ENCODE data around the gene OR8I2.
"Not testable (repeated sequence)": the region's sequence is repeated elsewhere in the genome, so short reads cannot be mapped to it uniquely, and the experiment has no call there.

The OR8I2 gene

GRCh38 chr11:56093008-56093407, at the start of gene OR8I2:
Gene OR8I2, plus strand, starts transcription at chr11:56093308. Its CDS starts 0 bp downstream, at chr11:56093308.
- no peak for DNase-seq

- no peak for DNase-seq
Observed at GRCh38 chr11:56045538-56045937, 47.6 kb upstream of the OR8I2 start.

- DNase-seq: no peak
Observed at GRCh38 chr11:56048480-56048879, 44.6 kb upstream of the OR8I2 start.

GRCh38 chr11:56049487-56049886, 43.6 kb upstream of the OR8I2 start:
- no peak for DNase-seq

- not testable (repeated sequence) for DNase-seq
Observed at GRCh38 chr11:56056366-56056765, 36.7 kb upstream of the OR8I2 start.

GRCh38 chr11:56057661-56058237, 35.4 kb upstream of the OR8I2 start:
- DNase-seq: not testable (repeated sequence)

- not testable (repeated sequence) for DNase-seq
Observed at GRCh38 chr11:56058260-56058780, 34.8 kb upstream of the OR8I2 start.

- DNase-seq: no peak
Observed at GRCh38 chr11:56066980-56067379, 26.1 kb upstream of the OR8I2 start.

- no peak for DNase-seq
Observed at GRCh38 chr11:56089697-56090096, 3.4 kb upstream of the OR8I2 start.

GRCh38 chr11:56103210-56103737, 10.2 kb downstream of the OR8I2 start, which contains the start of gene OR8H2:
Gene OR8H2, plus strand, starts transcription at chr11:56103687. Its CDS starts 1,356 bp downstream, at chr11:56105043.
- DNase-seq: no peak

- DNase-seq: no peak
Observed at GRCh38 chr11:56122073-56122472, 29.0 kb downstream of the OR8I2 start, which contains the start of gene OR8H3. Gene OR8H3, plus strand, starts transcription at chr11:56122373. Its CDS starts 0 bp downstream, at chr11:56122373.

GRCh38 chr11:56140151-56140661, 47.1 kb downstream of the OR8I2 start, which contains the start of gene OR8J3:
Gene OR8J3, minus strand, starts transcription at chr11:56140201. Its CDS starts 2,483 bp downstream, at chr11:56137718.
- DNase-seq: no peak

- not testable (repeated sequence) for DNase-seq
Observed at GRCh38 chr11:56143681-56144080, 50.6 kb downstream of the OR8I2 start.
